Measurements from ENCODE around the gene TFCP2L1.

The TFCP2L1 gene

GRCh38 chr2:121167411-121167810 lies 117.6 kb downstream of the TFCP2L1 start:
- no peak for DNase-seq
